ENCODE measurements around the gene MAP3K10. TPM values are rescaled to one million over a fixed set of nuclear protein-coding genes. Genes with fewer than 3 reads are reported as not detected.
A peak's percentile ranks its signal among the peaks of the same experiment; 100 is the strongest.

Gene MAP3K10
- total RNA-seq, 1 experiment from 2014 or later, result 255 TPM

GRCh38 chr19:40242480-40242879 lies 51.3 kb downstream of the MAP3K10 start:
- Histone ChIP-seq H3K27ac (ENCODE audit: low read length) (no peak overlapping the region), H3K9me3 (ENCODE audit: control insufficient read depth, insufficient read depth, low read depth, low read length) (no peaks in the 10 kb centered on the region), H3K27me3 (ENCODE audit: control insufficient read depth, insufficient read depth, low read length) (no peaks in the 10 kb centered on the region), H3K4me1 (ENCODE audit: control insufficient read depth, insufficient read depth, low read length) (no peaks in the 10 kb centered on the region), H3K36me3 (ENCODE audit: control insufficient read depth, insufficient read depth, low read length) (peaks cover 46% of the 10 kb centered on the region), H3K4me3 (ENCODE audit: low read depth in 2 of 2, low read length in 2 of 2) (no peak overlapping the region)
- DNase-seq (ENCODE audit: low read depth, low spot score) (no peak), ATAC-seq (peak; percentile 0; the same call in 1 of the 2 replicates)
- intact Hi-C loops (cut with micrococcal nuclease; ENCODE audit: unreplicated experiment) (no loop called here), in situ Hi-C loops (cut with HindIII; ENCODE audit: low pct_unique_long_range_greater_than_20kb, low sequenced_read_pairs) (no loop called here)
- CTCF ChIA-PET, result interaction anchor here (0.6 to 1.8 kb wide), 9 partner anchors 25 to 802 kb away, joined by 3 to 15 read pairs (median 5); partner anchors contain the start of gene TTC9B
- no TSS peak for BruUV-seq (replicated peaks)
- POLR2A ChIA-PET, result interaction anchor here (1.2 kb wide), 1 partner anchor 21 kb away, joined by 3 read pairs; no protein-coding TSS in a partner anchor
- no peak for TF ChIP-seq POLR2AphosphoS5 (IDR thresholded peaks at IDR 0.05; ENCODE audit: low read depth, low read length)

GRCh38 chr19:40243181-40243580 lies 52.0 kb downstream of the MAP3K10 start:
- H3K27ac ChIP-seq (ENCODE audit: low read length), result no peak overlapping the region
- POLR2A ChIA-PET, result interaction anchor here (0.6 to 1.2 kb wide), 8 partner anchors 10 to 273 kb away, joined by 3 to 8 read pairs (median 3); no protein-coding TSS in a partner anchor
- DNase-seq (ENCODE audit: low read depth, low spot score) (no peak), ATAC-seq (no peak)
- no peaks in the 10 kb centered on the region for H3K9me3 ChIP-seq (ENCODE audit: control insufficient read depth, insufficient read depth, low read depth, low read length)
- intact Hi-C loops (cut with micrococcal nuclease; ENCODE audit: unreplicated experiment), result no loop called here
- no TSS peak for BruUV-seq (replicated peaks)
- H3K36me3 ChIP-seq (ENCODE audit: control insufficient read depth, insufficient read depth, low read length), result peaks cover 39% of the 10 kb centered on the region
- no peaks in the 10 kb centered on the region for H3K27me3 ChIP-seq (ENCODE audit: control insufficient read depth, insufficient read depth, low read length)
- in situ Hi-C loops (cut with HindIII; ENCODE audit: low pct_unique_long_range_greater_than_20kb, low sequenced_read_pairs), result no loop called here
- no peak for TF ChIP-seq SIN3A (IDR thresholded peaks at IDR 0.05; ENCODE audit: borderline replicate concordance, insufficient read depth, low read depth, low read length)
- no peak for TF ChIP-seq POLR2AphosphoS5 (IDR thresholded peaks at IDR 0.05; ENCODE audit: low read depth, low read length)
- TF ChIP-seq, protein P1, sequence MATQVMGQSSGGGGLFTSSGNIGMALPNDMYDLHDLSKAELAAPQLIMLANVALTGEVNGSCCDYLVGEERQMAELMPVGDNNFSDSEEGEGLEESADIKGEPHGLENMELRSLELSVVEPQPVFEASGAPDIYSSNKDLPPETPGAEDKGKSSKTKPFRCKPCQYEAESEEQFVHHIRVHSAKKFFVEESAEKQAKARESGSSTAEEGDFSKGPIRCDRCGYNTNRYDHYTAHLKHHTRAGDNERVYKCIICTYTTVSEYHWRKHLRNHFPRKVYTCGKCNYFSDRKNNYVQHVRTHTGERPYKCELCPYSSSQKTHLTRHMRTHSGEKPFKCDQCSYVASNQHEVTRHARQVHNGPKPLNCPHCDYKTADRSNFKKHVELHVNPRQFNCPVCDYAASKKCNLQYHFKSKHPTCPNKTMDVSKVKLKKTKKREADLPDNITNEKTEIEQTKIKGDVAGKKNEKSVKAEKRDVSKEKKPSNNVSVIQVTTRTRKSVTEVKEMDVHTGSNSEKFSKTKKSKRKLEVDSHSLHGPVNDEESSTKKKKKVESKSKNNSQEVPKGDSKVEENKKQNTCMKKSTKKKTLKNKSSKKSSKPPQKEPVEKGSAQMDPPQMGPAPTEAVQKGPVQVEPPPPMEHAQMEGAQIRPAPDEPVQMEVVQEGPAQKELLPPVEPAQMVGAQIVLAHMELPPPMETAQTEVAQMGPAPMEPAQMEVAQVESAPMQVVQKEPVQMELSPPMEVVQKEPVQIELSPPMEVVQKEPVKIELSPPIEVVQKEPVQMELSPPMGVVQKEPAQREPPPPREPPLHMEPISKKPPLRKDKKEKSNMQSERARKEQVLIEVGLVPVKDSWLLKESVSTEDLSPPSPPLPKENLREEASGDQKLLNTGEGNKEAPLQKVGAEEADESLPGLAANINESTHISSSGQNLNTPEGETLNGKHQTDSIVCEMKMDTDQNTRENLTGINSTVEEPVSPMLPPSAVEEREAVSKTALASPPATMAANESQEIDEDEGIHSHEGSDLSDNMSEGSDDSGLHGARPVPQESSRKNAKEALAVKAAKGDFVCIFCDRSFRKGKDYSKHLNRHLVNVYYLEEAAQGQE (IDR thresholded peaks at IDR 0.05; ENCODE audit: insufficient read depth in 1 of 2, low read depth in 2 of 2, low read length in 1 of 2), result no peak
- TF ChIP-seq, protein P2, sequence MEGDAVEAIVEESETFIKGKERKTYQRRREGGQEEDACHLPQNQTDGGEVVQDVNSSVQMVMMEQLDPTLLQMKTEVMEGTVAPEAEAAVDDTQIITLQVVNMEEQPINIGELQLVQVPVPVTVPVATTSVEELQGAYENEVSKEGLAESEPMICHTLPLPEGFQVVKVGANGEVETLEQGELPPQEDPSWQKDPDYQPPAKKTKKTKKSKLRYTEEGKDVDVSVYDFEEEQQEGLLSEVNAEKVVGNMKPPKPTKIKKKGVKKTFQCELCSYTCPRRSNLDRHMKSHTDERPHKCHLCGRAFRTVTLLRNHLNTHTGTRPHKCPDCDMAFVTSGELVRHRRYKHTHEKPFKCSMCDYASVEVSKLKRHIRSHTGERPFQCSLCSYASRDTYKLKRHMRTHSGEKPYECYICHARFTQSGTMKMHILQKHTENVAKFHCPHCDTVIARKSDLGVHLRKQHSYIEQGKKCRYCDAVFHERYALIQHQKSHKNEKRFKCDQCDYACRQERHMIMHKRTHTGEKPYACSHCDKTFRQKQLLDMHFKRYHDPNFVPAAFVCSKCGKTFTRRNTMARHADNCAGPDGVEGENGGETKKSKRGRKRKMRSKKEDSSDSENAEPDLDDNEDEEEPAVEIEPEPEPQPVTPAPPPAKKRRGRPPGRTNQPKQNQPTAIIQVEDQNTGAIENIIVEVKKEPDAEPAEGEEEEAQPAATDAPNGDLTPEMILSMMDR (IDR thresholded peaks at IDR 0.05), result no peak
- TF ChIP-seq TCF7L2 (IDR thresholded peaks at IDR 0.05; ENCODE audit: low read depth, low read length), result no peak
- CTCF ChIA-PET, result interaction anchor here (0.5 to 1.8 kb wide), 14 partner anchors 11 to 1192 kb away, joined by 3 to 15 read pairs (median 5); partner anchors contain the start of gene TTC9B
- H3K4me3 ChIP-seq (ENCODE audit: low read depth in 2 of 2, low read length in 2 of 2), result no peak overlapping the region
- H3K4me1 ChIP-seq (ENCODE audit: control insufficient read depth, insufficient read depth, low read length), result no peaks in the 10 kb centered on the region

DNA sequence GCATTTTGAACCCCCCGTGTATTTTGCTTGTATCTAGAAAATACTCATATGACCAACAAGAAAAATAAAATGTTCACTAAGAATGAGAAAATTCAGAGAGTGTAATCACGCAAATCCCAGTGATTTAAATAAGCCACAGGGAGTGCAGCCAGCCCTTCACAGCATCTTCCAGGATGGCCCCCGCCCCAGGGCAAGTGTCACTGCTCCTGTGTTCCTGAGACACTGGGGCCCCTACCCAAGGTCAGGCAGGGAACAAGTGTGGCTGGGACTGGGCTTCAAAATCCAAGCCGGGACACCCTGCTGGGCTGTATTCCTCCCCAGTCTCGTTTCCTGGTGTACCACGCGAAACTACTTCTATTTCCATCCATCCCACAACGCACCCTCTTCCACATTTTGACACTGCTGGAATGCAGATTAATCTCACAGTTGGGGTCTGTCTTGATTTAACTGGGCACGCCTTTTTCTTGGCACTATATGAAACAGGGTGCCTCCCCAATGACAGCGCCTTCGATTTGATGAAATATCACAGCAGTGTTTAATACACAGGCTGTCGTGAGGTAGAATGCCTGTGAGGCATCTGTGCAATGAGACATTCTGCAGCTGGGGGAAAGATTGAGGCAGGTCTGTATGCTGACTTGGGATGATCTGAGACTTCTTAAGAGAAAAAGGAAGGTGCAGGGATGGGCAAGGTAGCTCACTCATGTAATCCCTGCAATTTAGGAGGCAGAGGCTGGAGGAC lies 53.5 kb downstream of the MAP3K10 start:
- Histone ChIP-seq H3K36me3 (ENCODE audit: control insufficient read depth, insufficient read depth, low read length) (peaks cover 26% of the 10 kb centered on the region), H3K4me1 (ENCODE audit: control insufficient read depth, insufficient read depth, low read length) (no peaks in the 10 kb centered on the region), H3K4me3 (ENCODE audit: low read depth in 2 of 2, low read length in 2 of 2) (no peak overlapping the region), H3K9me3 (ENCODE audit: control insufficient read depth, insufficient read depth, low read depth, low read length) (no peaks in the 10 kb centered on the region), H3K27me3 (ENCODE audit: control insufficient read depth, insufficient read depth, low read length) (no peaks in the 10 kb centered on the region), H3K27ac (ENCODE audit: low read length) (no peak overlapping the region)
- no TSS peak for BruUV-seq (replicated peaks)
- in situ Hi-C loops (cut with HindIII; ENCODE audit: low pct_unique_long_range_greater_than_20kb, low sequenced_read_pairs), result no loop called here
- no peak for ATAC-seq
- CTCF ChIA-PET, result interaction anchor here (1.2 to 1.8 kb wide), 3 partner anchors 27 to 105 kb away, joined by 3 to 11 read pairs (median 7); partner anchors contain the start of gene TTC9B
- POLR2A ChIA-PET, result interaction anchor here (0.6 kb wide), 1 partner anchor 209 kb away, joined by 3 read pairs; no protein-coding TSS in a partner anchor
- intact Hi-C loops (cut with micrococcal nuclease; ENCODE audit: unreplicated experiment), result no loop called here
- TF ChIP-seq POLR2AphosphoS5 (IDR thresholded peaks at IDR 0.05; ENCODE audit: low read depth, low read length) (no peak), SIN3A (IDR thresholded peaks at IDR 0.05; ENCODE audit: borderline replicate concordance, insufficient read depth, low read depth, low read length) (no peak), TCF7L2 (IDR thresholded peaks at IDR 0.05; ENCODE audit: low read depth, low read length) (no peak)
- TF ChIP-seq, protein P1 (IDR thresholded peaks at IDR 0.05; ENCODE audit: insufficient read depth in 1 of 2, low read depth in 2 of 2, low read length in 1 of 2), result no peak
- TF ChIP-seq, protein P2 (IDR thresholded peaks at IDR 0.05), result no peak
- DNase-seq (ENCODE audit: low read depth, low spot score), result no peak

Measured in Panc1 (cell line).